RKO (cell line): ENCODE results near the gene ARMH2.
"Not testable (repeated sequence)": the region's sequence is repeated elsewhere in the genome, so short reads cannot be mapped to it uniquely, and the experiment has no call there.

Source experiments
- DNase-seq: peaks from one replicate; pipeline ENCODE4 v3.0.0-alpha.2; 2016; ENCODE audit warnings: low spot score

Gene ARMH2

GRCh38 chr6:24764833-24765828, 33.6 kb downstream of the ARMH2 start:
- not testable (repeated sequence) for DNase-seq

- DNase-seq = no peak
These were observed 35.1 kb downstream of the ARMH2 start for GRCh38 chr6:24763578-24763977.

GRCh38 chr6:24761851-24762250, 36.9 kb downstream of the ARMH2 start:
- no peak for DNase-seq

GRCh38 chr6:24761193-24761835, 37.4 kb downstream of the ARMH2 start:
- no peak for DNase-seq

- no peak for DNase-seq
These were observed 38.5 kb downstream of the ARMH2 start for GRCh38 chr6:24760210-24760609.

GRCh38 chr6:24759718-24760117, 39.0 kb downstream of the ARMH2 start:
- no peak for DNase-seq

GRCh38 chr6:24757611-24758010, 41.1 kb downstream of the ARMH2 start:
- no peak for DNase-seq

GRCh38 chr6:24755279-24755678, 43.4 kb downstream of the ARMH2 start:
- DNase-seq = no peak

GRCh38 chr6:24754378-24754777, 44.3 kb downstream of the ARMH2 start:
- DNase-seq = not testable (repeated sequence)

GRCh38 chr6:24753545-24753944, 45.2 kb downstream of the ARMH2 start:
- no peak for DNase-seq

- no peak for DNase-seq
These were observed 45.7 kb downstream of the ARMH2 start for GRCh38 chr6:24752917-24753492.

GRCh38 chr6:24752503-24752902, 46.2 kb downstream of the ARMH2 start:
- DNase-seq = no peak

- DNase-seq = not testable (repeated sequence)
These were observed 47.8 kb downstream of the ARMH2 start for GRCh38 chr6:24750878-24751277.

GRCh38 chr6:24749297-24749696, 49.4 kb downstream of the ARMH2 start:
- DNase-seq = no peak
